Mucosa of rectum (tissue), 2 donors: ENCODE measurements around the gene ZNF502.

ENCODE experiments used
- H3K27ac ChIP-seq, 2 donors: one replicate each; pipeline ENCODE4 v1.7.0; 2013; ENCODE audit warnings: inconsistent platforms in 2 of 2, low read depth in 2 of 2, low read length in 2 of 2
- H3K27me3 ChIP-seq, 2 donors: one replicate each; pipeline ENCODE4 v1.7.0; 2013; ENCODE audit warnings: low read length in 2 of 2; ENCODE audit not compliant: control insufficient read depth in 2 of 2, insufficient read depth in 2 of 2
- H3K36me3 ChIP-seq, 2 donors: one replicate each; pipeline ENCODE4 v1.7.0; 2013; ENCODE audit warnings: low read length in 2 of 2; ENCODE audit not compliant: control insufficient read depth in 2 of 2, insufficient read depth in 2 of 2
- H3K4me1 ChIP-seq, 2 donors: one replicate each; pipeline ENCODE4 v1.7.0; 2013; ENCODE audit warnings: low read length in 2 of 2, mild to moderate bottlenecking in 1 of 2; ENCODE audit not compliant: control insufficient read depth in 2 of 2, insufficient read depth in 2 of 2
- H3K4me3 ChIP-seq, 2 donors: one replicate each; pipeline ENCODE4 v1.7.0; 2013; ENCODE audit warnings: low read length in 2 of 2
- H3K9ac ChIP-seq, 2 donors: one replicate each; pipeline ENCODE4 v1.7.0; 2013; ENCODE audit warnings: low read length in 2 of 2, low read depth in 1 of 2, mild to moderate bottlenecking in 1 of 2
- H3K9me3 ChIP-seq, 2 donors: one replicate each; pipeline ENCODE4 v1.7.0; 2013; ENCODE audit warnings: low read length in 2 of 2; ENCODE audit not compliant: control insufficient read depth in 2 of 2
- donor health status: healthy.
- donor health status: Normal muscosa, but diverticular disease.

Gene ZNF502

GRCh38 chr3:44685128-44685800 is 27.2 kb upstream of the ZNF502 start:
- H3K36me3 ChIP-seq, result no peaks in the 10 kb centered on the region
- H3K9me3 ChIP-seq, result peaks cover 4 to 17% of the 10 kb centered on the region in 2 donors
- no peaks in the 10 kb centered on the region for H3K4me1 ChIP-seq
- peak overlapping the region; percentile 64 to 77 for H3K4me3 ChIP-seq
- no peaks in the 10 kb centered on the region for H3K27me3 ChIP-seq
- no peak overlapping the region for H3K27ac ChIP-seq
- peak overlapping the region; percentile 7 to 42 for H3K9ac ChIP-seq

DNA sequence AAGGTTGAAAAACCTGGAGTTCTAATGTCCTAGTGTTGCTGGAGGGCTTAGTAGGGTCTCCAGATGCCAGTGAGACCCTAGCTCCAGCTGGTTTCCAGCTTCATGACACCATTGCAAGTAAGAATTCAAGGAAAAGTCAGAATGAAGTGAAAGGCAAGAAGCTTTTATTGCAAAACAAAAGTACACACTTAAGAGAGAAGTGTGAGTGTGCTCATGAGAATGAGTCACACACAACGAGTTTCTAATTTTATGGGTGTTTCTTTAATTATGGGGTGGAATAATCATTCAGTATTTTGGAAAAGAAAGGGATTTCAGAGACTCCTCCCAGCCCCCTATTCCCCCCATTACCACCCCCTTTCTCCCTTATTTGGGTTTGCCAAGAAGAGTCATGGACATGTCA is 24.6 kb upstream of the ZNF502 start:
- Histone ChIP-seq H3K36me3 (no peaks in the 10 kb centered on the region), H3K27me3 (no peaks in the 10 kb centered on the region), H3K27ac (no peak overlapping the region), H3K9ac (no peak overlapping the region), H3K4me1 (no peaks in the 10 kb centered on the region), H3K9me3 (peaks cover 0 to 13% of the 10 kb centered on the region in 2 donors), H3K4me3 (no peak overlapping the region)

- H3K36me3 ChIP-seq, result peaks cover 18 to 24% of the 10 kb centered on the region in 2 donors
- H3K27ac ChIP-seq, result no peak overlapping the region
- peaks cover 53 to 68% of the 10 kb centered on the region in 2 donors for H3K9me3 ChIP-seq
- H3K27me3 ChIP-seq, result no peaks in the 10 kb centered on the region
- H3K9ac ChIP-seq, result no peak overlapping the region
- H3K4me3 ChIP-seq, result no peak overlapping the region
- no peaks in the 10 kb centered on the region for H3K4me1 ChIP-seq
Measured at GRCh38 chr3:44721231-44722102, 9.0 kb downstream of the ZNF502 start.

GRCh38 chr3:44722103-44722401 is 9.6 kb downstream of the ZNF502 start:
- Histone ChIP-seq H3K36me3 (peaks cover 18 to 24% of the 10 kb centered on the region in 2 donors), H3K27ac (no peak overlapping the region), H3K27me3 (no peaks in the 10 kb centered on the region), H3K9me3 (peaks cover 51 to 63% of the 10 kb centered on the region in 2 donors), H3K4me1 (no peaks in the 10 kb centered on the region), H3K4me3 (no peak overlapping the region), H3K9ac (no peak overlapping the region)

DNA sequence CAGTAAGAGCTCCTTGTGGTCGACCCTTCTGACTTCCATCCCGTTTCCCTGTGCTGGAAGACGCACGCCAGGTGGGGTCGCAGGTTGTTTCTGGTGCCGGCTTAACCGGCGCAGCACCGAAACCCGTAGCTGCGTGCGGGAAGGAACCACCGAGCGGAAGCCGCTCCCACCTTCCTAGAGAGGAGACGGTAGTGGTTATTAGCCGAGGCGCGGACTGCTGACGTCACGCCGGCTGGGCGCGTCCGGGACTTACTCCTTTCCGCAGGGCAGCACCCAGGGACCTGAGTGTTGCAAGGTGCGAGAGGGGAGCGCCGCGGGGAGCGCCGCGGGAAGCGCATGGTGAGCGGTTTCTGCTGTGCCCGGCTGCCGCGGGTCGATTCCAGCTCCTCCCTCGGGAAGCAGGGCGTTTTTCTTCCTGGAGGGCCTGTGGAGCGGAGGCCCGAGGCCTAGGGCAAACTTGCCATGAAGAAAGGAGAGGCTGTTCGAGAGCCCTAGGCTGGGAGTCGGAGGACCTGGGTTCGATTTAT is 17.0 kb downstream of the ZNF502 start, which contains the start of gene ZNF501:
ZNF501 (plus strand) TSS at position 252 of the 527 bp plus-strand sequence. CDS start 4,787 bp downstream, outside the sequence.
- H3K9ac ChIP-seq, result peak within 1 kb of the TSS; percentile 36 to 52
- H3K27me3 ChIP-seq, result no peaks in the 10 kb centered on the region
- peaks cover 10 to 26% of the 10 kb centered on the region in 2 donors for H3K36me3 ChIP-seq
- peak within 1 kb of the TSS in 1 of 2 donors; percentile 28 for H3K27ac ChIP-seq
- peaks cover 0 to 5% of the 10 kb centered on the region in 2 donors for H3K4me1 ChIP-seq
- H3K4me3 ChIP-seq, result peak within 1 kb of the TSS; percentile 63 to 89
- H3K9me3 ChIP-seq, result peaks cover 30 to 39% of the 10 kb centered on the region in 2 donors

DNA sequence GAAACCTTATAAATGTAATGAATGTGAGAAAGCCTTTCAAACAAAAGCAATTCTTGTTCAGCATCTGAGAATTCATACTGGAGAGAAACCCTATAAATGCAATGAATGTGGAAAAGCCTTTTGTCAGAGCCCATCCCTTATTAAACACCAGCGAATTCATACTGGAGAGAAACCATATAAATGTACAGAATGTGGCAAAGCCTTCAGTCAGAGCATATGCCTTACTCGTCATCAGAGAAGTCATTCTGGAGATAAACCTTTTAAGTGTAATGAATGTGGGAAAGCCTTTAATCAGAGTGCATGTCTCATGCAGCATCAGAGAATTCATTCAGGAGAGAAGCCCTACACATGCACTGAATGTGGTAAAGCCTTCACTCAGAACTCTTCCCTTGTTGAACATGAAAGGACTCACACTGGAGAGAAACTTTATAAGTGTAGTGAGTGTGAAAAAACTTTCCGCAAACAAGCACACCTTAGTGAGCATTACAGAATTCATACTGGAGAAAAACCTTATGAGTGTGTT is 22.2 kb downstream of the ZNF502 start:
- peaks cover 49 to 50% of the 10 kb centered on the region in 2 donors for H3K9me3 ChIP-seq
- no peak overlapping the region for H3K27ac ChIP-seq
- no peak overlapping the region for H3K4me3 ChIP-seq
- peaks cover 10 to 27% of the 10 kb centered on the region in 2 donors for H3K36me3 ChIP-seq
- H3K27me3 ChIP-seq, result no peaks in the 10 kb centered on the region
- peaks cover 0 to 4% of the 10 kb centered on the region in 2 donors for H3K4me1 ChIP-seq
- no peak overlapping the region for H3K9ac ChIP-seq

- Histone ChIP-seq H3K9ac (peak overlapping the region; percentile 83 to 86), H3K27me3 (no peaks in the 10 kb centered on the region), H3K4me1 (peaks cover 8 to 10% of the 10 kb centered on the region in 2 donors), H3K27ac (peak overlapping the region; percentile 45 to 83), H3K36me3 (peaks cover 0 to 10% of the 10 kb centered on the region in 2 donors), H3K4me3 (peak overlapping the region; percentile 87 to 90), H3K9me3 (peaks cover 4 to 7% of the 10 kb centered on the region in 2 donors)
Measured at GRCh38 chr3:44761101-44761423, 48.6 kb downstream of the ZNF502 start.

- peak within 1 kb of the TSS; percentile 83 to 86 for H3K9ac ChIP-seq
- peak within 1 kb of the TSS; percentile 87 to 90 for H3K4me3 ChIP-seq
- peaks cover 0 to 10% of the 10 kb centered on the region in 2 donors for H3K36me3 ChIP-seq
- H3K9me3 ChIP-seq, result peaks cover 4 to 7% of the 10 kb centered on the region in 2 donors
- peak within 1 kb of the TSS; percentile 45 to 83 for H3K27ac ChIP-seq
- H3K27me3 ChIP-seq, result no peaks in the 10 kb centered on the region
- H3K4me1 ChIP-seq, result peaks cover 8 to 10% of the 10 kb centered on the region in 2 donors
Measured at GRCh38 chr3:44761424-44762169, 49.1 kb downstream of the ZNF502 start, which contains the start of the genes KIAA1143 and KIF15. Gene KIAA1143, minus strand, starts transcription at chr3:44761619. Its CDS starts 17 bp downstream, at chr3:44761602. Gene KIF15, plus strand, starts transcription at chr3:44761794. Its CDS starts 72 bp downstream, at chr3:44761866.

DNA sequence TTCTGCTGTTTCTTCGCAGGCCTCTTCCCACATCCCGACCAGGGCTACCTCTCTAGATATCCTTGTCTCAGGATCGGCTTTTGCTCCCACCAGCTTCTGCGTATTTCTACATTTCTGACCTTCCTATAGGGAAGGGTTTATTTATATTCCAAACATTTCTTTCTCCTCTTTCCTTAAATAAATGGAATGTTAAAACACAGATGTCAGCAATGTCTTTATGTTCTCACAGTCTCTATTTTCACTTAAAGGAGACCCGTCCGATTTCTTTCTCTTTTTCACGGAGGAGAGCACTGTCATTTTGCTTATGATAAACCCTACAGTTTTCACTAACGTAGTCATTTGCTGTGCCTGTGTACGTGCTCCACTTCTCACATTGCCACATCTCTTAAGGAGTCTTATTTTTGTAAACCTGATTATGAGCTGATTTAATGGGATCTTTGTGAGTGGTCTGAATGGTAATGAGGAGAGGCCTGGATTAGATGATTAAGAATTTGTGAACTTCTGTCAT is 49.8 kb downstream of the ZNF502 start:
- H3K36me3 ChIP-seq, result peaks cover 0 to 10% of the 10 kb centered on the region in 2 donors
- peak overlapping the region; percentile 87 to 90 for H3K4me3 ChIP-seq
- H3K4me1 ChIP-seq, result peaks cover 8 to 10% of the 10 kb centered on the region in 2 donors
- H3K27me3 ChIP-seq, result no peaks in the 10 kb centered on the region
- H3K9me3 ChIP-seq, result peaks cover 2 to 3% of the 10 kb centered on the region in 2 donors
- no peak overlapping the region for H3K27ac ChIP-seq
- H3K9ac ChIP-seq, result peak overlapping the region; percentile 83 to 86
